NCI-H2196 treated with DMSO at 0.1 percent for 48 hours (cell line): ENCODE data around the gene SRRM2.

ENCODE experiments used
- DNase-seq: peaks from one replicate; lab custom pipeline; 2025; ENCODE audit not compliant: unreplicated experiment; lab: John Stamatoyannopoulos, UW

SRRM2 gene

GRCh38 chr16:2737895-2738418 lies 14.5 kb upstream of the SRRM2 start:
- DNase-seq = no peak

- no peak for DNase-seq
Measured at GRCh38 chr16:2738615-2739014, 13.8 kb upstream of the SRRM2 start.

GRCh38 chr16:2739625-2740430 lies 12.6 kb upstream of the SRRM2 start:
- DNase-seq = no peak

- DNase-seq = no peak
Measured at GRCh38 chr16:2740476-2740875, 12.0 kb upstream of the SRRM2 start.

- DNase-seq = no peak
Measured at GRCh38 chr16:2741168-2741567, 11.3 kb upstream of the SRRM2 start.

DNA sequence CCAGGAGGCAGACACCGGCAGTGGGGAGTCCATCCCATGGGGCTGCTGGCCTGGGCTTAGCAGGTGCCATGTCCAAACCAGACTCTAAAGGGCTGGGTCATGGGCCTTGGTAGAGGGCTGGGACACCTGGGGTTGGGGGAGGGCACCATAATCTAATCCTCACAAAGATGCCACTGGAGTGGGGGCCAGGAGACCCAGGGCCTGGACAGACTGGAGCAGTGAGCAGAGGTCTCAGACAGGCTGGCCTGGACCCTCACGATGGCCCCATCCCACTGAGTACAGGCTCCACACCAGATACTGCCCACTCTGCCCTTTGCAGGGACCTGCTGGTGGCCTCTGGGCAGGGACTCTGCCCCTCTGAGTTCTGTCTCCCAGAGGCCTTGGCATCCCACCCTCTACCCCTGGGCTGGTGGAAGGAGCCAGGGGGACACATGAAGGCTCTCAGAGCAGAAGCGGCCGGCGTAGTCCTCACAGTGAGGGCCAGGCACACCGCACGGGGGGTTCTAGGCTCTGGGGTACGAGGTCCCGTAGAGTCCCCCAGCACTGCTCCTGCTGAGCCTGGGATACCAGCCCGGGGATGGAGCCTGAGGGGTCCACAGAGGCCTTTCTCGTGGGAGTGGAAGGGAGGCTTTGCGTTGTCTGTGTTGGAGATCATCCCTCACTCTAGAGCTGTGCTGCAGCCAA lies 10.0 kb upstream of the SRRM2 start:
- DNase-seq = no peak

GRCh38 chr16:2743007-2743810 lies 9.2 kb upstream of the SRRM2 start:
- no peak for DNase-seq

GRCh38 chr16:2744711-2745110 lies 7.7 kb upstream of the SRRM2 start:
- DNase-seq = no peak

DNA sequence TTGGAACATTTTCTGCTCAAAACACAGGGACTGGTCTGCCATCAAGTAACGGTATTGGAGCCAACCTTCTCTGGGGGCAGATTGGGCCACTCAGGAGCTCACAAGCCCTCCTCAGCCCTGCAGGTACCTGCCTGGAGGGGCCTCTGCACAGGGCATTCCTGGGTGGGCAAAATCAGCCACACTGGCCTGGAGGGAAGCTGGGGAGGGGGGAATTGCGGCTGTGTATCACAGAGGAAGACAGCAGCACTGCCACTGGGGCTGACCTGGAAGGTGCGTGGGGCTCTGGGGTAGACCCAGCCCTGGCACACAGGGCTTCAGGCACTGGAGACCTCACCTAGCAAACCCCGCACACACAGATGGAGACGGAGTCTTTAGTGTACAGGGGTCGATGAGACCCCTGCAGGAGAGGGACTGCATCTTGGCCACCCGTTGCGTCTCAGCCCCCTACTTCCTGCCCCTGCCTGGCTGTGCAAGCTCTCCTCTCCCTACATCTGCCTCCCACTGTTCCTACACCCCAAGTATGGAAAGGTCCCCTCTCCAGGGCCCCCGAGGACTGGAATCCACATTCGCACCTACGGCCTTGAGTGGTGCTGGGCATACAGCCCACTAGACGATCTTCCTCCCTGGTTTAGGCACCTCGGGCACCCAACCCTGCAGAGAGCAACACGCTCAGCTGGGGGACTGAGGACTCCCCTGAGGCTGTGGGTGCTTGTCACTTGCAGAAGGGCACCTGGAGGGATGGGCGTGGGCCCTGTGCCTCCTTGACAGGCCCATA lies 7.1 kb upstream of the SRRM2 start:
- DNase-seq = no peak

DNA sequence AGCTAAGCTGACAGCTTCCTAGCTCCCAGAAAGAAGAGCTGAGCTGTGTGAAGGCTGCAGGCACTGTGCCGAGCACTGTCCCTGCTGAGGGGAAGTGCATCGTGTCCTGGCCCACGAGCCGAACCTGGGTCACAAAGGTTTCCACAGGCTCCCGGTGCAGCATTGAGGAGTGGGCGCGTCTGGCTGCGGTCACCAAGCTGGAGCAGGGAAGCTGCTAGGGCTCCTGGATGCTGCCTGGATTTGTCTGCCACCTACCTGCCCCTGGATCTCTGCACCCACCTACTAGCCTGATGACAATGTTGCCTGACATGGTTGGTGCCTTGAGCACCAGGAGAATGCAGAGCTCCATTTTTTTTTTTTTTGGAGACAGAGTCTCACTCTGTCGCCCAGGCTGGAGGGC lies 6.5 kb upstream of the SRRM2 start:
- DNase-seq = no peak

DNA sequence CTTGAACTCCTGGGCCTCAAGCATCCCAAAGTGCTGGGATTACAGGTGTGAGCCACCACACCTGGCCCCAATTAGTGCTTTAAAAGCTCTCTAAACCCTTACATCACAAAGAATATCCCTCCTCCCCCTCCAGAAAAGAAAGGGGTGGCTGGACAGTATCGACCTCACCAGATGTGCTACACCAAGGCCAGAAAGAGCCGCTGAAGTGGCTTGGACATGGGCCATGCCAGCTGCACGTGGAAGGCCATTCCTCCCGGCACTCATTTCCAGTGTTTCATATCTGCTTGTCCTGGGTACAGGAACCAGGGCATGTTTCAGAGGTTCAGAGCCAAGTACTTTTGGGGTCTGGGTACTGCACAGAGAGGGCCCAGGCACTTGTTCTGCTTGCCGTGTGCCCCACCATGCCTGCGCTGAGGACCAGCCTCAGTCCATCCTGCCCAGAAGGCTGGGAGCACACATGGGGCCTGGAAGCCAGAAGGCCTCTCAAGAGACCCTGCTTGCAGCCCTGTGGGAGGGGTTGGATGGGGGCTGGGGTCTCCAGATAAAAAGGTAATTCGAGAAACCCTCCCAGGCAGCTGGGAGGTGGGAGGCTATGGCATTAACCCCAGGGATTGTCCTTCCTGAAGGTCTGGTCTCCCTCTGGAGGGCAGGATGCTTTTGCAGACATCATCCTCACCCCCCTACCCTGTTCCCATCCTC lies 3.5 kb upstream of the SRRM2 start:
- DNase-seq = peak; percentile 85

- no peak for DNase-seq
Measured at GRCh38 chr16:2749476-2749875, 3.0 kb upstream of the SRRM2 start.

GRCh38 chr16:2749936-2750335 lies 2.5 kb upstream of the SRRM2 start:
- no peak for DNase-seq

DNA sequence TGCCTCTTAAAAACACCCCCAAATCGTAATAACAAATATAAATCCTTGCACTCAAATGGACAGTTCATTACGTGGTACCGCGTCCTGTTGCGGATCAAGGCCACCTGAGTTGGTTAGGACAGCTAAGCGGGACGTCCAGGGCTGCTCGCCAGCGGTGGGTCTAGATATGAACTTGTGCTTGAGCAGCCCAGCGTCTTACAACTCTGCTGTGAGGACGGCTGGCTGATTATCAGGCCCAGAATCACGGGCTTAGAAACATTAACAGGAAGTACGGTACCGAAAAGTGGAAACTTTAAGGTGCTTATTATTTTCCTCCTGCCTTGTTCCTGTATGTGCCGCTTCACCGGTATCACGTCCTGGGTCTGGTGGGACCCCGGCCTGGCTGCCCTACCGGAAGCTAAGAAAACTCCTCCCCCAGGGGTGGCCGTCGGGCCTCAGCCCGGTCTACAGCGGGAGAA lies 832 bp upstream of the SRRM2 start:
- DNase-seq = no peak

DNA sequence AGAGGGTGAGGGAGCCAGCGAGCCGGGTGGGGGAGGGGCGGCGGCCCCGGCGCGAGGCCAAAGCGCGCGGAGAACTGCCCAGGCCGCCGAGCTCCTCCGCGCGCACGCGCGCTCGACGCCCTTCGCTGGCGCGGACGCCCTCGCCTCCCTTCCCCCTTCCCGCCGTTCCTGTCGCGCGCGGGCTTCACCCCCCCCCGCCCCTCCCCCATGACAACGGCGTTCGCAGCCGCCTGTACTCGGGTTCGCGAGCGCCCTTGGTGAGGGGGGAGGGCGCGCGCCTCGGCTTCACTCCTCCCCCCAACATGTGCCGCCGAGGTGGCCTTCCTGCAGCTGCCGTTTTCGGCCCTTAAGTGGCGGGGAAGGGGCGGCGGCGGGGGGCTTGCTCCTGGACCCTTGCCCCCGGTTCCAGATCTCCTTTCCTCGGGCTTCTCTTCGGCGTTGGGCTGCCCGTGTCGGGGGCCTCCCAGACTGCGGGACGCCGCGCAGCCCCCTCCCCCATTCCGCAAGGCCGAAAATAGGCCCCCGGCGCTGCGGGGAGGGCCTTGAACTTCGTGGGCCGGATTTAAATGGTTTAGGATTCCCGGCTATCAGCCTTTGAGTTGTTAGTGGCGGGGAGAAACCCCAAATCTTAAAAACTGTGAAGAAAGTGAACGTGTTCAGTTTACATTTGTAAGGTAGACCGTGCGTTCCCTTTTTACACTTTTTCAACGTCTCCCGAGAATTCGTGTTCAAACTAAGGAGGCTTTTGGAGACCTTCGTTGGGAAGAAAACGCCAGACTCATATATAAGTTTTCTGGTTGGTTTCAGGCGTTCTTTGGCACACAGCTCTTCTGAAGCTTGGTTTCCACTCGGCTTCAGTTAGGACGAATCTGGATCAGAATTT lies 653 bp downstream of the SRRM2 start:
- peak; percentile 80 for DNase-seq

DNA sequence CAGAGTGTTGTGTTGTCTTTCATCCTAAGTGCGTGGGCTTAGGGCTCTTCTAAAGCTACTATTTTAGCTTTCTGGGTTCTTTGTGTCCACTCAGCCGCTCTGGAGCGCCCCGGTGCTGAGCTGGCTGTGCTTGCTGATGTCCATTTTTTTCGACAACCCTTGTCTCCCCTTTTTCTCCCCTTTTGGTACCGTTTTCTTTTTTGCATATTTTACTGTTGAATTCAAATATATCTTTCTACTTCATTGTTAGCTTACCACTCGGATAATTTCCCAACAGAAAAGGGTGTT lies 1.2 kb downstream of the SRRM2 start:
- no peak for DNase-seq

DNA sequence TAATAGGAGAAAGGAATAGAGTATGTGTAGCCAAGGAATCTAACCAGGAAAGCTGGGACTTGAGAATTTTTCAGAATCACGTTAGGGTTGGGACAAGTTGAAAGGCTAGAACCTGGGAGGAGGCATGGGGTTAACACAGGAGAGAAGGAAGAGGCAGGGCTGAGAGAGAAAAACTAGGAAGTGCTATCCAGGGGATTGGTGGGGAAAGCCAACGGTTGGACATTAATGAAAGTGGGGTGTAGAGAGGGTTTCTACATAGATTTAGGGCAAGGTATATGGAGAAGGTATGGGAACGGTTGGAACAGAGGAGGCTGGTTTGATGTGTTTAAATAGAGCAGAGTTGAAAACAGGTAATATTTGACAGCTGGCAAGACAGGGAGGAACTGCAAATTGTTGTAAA lies 2.7 kb downstream of the SRRM2 start:
- DNase-seq = no peak

DNA sequence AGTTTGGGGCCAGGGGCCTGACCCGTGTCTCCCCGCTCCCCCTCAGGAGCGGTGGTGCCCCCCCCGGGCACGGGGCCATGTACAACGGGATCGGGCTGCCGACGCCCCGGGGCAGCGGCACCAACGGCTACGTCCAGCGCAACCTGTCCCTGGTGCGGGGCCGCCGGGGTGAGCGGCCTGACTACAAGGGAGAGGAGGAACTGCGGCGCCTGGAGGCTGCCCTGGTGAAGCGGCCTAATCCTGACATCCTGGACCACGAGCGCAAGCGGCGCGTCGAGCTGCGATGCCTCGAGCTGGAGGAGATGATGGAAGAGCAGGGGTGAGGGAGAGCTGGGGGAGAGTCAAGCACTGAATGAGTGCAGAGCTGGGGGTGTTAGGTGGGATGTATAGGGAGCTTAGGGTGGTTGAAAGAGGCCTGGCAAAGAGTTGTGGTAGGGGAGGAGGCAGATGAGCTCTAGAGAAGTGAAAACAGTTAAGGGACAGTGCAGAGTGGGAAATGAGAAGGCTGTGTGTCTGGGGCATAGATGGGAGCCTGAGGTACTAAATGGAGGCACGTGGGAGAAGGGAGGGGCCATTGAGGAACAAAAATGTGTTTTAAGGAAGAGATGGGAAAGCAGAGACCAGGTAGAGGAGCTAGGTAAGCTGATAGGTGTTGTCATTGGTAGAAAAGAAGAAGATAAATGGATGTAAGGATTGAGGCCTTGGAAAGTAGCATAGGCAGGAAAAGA lies 4.0 kb downstream of the SRRM2 start:
- no peak for DNase-seq

- no peak for DNase-seq
Measured at GRCh38 chr16:2757344-2757743, 4.9 kb downstream of the SRRM2 start.
